ENCODE results near the gene NBL1.

DNA sequence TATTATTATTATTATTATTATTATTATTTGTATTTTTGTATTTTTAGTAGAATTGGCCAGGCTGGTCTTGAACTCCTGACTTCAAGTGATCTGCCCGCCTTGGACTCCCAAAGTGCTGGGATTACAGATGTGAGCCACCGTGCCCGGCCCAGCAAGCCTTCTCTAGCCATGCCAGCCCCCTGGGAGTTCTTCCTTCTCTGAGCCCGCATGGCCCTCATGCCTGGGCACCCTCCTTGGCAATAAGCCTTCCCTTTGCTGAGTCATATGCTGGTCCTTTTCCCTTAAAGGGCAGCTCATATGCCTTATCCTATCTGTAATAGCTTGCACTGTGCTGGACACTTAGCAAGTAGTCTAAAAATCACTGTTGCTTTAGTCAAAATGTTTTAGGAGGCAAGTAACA is 8.5 kb upstream of the NBL1 start:
- TF ChIP-seq, protein P1, sequence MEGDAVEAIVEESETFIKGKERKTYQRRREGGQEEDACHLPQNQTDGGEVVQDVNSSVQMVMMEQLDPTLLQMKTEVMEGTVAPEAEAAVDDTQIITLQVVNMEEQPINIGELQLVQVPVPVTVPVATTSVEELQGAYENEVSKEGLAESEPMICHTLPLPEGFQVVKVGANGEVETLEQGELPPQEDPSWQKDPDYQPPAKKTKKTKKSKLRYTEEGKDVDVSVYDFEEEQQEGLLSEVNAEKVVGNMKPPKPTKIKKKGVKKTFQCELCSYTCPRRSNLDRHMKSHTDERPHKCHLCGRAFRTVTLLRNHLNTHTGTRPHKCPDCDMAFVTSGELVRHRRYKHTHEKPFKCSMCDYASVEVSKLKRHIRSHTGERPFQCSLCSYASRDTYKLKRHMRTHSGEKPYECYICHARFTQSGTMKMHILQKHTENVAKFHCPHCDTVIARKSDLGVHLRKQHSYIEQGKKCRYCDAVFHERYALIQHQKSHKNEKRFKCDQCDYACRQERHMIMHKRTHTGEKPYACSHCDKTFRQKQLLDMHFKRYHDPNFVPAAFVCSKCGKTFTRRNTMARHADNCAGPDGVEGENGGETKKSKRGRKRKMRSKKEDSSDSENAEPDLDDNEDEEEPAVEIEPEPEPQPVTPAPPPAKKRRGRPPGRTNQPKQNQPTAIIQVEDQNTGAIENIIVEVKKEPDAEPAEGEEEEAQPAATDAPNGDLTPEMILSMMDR (conservative IDR thresholded peaks at IDR 0.05; ENCODE audit: low read depth, low read length): no peak
- TF ChIP-seq FOS (IDR thresholded peaks at IDR 0.05; ENCODE audit: low read depth, low read length): no peak
- no peak for TF ChIP-seq MXI1 (IDR thresholded peaks at IDR 0.05; ENCODE audit: borderline replicate concordance, low read depth, low read length)
- no peak for TF ChIP-seq RCOR1 (IDR thresholded peaks at IDR 0.05; ENCODE audit: insufficient replicate concordance, low read length)
- TF ChIP-seq POLR2A (IDR thresholded peaks at IDR 0.05; ENCODE audit: low read depth, low read length): no peak
- no peak for TF ChIP-seq SMC3 (IDR thresholded peaks at IDR 0.05; ENCODE audit: low read depth, low read length)
- no peak for TF ChIP-seq RFX5 (IDR thresholded peaks at IDR 0.05; ENCODE audit: low read depth, low read length)
- no peak for TF ChIP-seq CEBPB (IDR thresholded peaks at IDR 0.05; ENCODE audit: low read depth, low read length)

Data from IMR-90 (cell line).